Measurements from ENCODE around the gene NCBP2L.

The NCBP2L gene

DNA sequence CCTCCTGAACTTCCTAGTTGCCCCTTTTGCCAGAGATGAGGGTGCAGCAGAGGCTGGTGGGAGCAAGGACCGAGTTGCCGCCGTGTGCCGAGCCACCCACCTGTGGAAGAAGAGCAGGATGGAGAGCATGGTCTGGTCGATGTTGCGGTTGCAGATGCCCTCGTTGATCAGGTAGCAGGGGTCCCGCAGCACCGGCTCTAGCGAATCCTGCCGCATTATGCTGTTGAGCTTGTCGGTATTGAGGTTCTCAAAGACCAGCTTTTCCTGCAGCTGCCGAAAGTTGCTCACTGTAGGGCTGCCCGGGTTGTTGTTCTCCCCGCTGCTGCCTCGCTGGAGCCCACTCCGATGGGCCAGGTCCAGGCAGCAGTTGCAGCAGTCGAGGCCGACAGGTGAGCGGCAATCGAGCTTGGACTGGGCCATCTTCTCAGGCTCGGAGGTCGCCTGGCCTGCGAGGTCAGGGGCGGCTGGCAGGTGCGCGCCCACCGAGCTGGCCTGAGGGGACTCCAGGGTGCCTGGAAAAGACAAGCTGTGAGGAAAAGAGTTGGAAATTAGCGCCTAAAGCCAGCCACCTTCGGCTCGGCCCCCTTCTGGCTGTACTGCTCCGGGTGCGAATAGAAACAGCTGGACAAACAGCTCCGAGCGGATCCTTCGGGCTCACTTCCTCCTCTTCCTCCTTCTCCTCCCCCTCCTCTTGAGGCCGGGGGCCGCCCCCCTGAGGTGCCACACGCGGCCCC, 2.4 kb upstream of the NCBP2L start:
- DNase-seq (ENCODE audit: insufficient read length, low spot score) = no peak
- no peak for FAIRE-seq
- TF ChIP-seq, protein P1, sequence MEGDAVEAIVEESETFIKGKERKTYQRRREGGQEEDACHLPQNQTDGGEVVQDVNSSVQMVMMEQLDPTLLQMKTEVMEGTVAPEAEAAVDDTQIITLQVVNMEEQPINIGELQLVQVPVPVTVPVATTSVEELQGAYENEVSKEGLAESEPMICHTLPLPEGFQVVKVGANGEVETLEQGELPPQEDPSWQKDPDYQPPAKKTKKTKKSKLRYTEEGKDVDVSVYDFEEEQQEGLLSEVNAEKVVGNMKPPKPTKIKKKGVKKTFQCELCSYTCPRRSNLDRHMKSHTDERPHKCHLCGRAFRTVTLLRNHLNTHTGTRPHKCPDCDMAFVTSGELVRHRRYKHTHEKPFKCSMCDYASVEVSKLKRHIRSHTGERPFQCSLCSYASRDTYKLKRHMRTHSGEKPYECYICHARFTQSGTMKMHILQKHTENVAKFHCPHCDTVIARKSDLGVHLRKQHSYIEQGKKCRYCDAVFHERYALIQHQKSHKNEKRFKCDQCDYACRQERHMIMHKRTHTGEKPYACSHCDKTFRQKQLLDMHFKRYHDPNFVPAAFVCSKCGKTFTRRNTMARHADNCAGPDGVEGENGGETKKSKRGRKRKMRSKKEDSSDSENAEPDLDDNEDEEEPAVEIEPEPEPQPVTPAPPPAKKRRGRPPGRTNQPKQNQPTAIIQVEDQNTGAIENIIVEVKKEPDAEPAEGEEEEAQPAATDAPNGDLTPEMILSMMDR (IDR thresholded peaks at IDR 0.05; ENCODE audit: insufficient read depth, missing control alignments) = no peak

DNA sequence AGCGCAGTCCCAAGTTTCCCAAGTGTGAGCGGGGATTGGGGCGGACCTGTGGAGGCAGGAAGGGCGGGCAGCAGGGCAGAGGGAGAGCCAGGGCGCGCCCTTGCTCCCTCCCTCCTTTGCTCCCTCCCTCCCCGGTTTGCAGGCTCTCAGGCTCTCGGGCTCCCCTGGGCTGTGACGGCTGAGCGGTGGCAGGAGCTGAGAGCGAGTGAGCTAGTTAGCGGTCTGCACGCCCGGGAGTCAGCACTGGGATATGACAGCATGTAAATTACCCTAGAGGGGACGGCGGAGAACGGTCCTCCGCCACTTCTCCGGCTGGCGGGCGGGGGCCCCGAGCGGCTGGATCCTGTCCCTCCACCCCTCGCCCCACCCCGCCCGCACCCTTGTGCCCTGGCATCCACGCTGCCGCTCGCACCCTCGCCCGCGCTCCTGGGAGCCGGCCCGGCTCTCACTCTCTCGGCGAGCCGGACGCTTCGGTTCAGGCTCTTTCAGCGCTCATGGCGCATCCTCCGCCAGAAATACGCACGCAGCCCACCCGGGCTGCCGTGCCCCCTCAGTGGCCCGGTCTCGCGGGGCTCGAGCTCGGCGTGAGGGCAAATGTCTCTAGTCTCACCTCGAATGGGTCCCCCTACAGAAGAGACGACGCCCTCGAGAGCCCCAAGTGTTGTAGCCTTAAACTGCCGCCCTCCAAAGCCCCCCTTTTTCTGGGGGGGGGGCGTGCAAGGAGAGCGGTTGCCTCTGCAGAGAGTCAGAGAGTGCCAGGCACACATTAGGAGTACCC, 1.6 kb upstream of the NCBP2L start, which contains the start of gene TSC22D3:
Gene TSC22D3 (minus strand): TSS at position 54 of the 778 bp plus-strand sequence. CDS start 368 bp downstream, outside the sequence.
- TF ChIP-seq, protein P1 (IDR thresholded peaks at IDR 0.05; ENCODE audit: insufficient read depth, missing control alignments) = no peak
- FAIRE-seq = no peak
- peak; percentile 29 for DNase-seq (ENCODE audit: insufficient read length, low spot score)

DNA sequence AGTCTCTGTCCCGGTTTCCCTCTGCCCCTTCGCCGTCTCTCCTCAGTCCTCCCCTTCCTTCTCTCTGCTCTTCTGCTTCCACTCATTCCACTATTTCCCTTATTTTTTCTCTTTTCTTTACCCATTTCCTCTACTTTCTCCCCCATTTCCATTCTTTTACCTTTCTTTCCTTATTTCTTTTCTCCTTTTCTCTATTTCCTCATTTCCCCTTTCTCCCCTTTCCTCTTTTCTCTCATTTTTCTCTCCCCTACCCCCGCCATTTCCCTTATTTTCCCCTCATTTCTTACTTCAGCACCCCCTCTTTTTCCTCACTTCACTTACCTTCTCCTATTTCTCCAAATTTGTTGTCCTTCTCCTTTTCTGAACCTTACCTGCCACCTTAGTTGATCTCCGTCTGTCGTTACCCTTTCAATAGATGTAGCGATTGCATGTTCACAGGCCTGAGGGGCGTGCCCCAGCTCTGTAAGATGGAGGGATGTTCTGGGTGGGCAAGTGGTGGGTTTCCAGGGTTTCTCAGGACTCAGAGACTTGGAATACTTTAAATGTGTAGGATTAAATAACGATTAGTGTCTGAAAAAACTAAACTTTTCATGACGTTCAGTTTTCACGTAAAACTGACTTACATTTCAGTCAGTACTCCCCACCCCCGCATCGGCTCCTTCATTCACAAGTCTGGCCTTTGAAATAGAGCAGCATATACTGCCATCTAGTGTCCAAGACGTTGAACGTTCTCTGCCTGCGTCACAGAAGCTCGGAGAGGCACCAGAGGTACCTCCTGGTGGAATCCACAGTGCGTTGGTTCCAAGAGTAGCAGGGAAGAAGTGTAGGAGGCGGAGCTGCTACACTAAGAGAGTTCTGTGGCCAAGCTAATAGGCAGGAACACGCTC, 641 bp upstream of the NCBP2L start:
- DNase-seq (ENCODE audit: insufficient read length, low spot score) = no peak
- TF ChIP-seq, protein P1 (IDR thresholded peaks at IDR 0.05; ENCODE audit: insufficient read depth, missing control alignments) = peak; percentile 60
- FAIRE-seq = peak; percentile 88

- DNase-seq (ENCODE audit: insufficient read length, low spot score) (no peak), FAIRE-seq (no peak)
- TF ChIP-seq, protein P1 (IDR thresholded peaks at IDR 0.05; ENCODE audit: insufficient read depth, missing control alignments) = no peak
Observed at GRCh38 chrX:107780525-107780924, 3.0 kb downstream of the NCBP2L start.

- no peak for DNase-seq (ENCODE audit: insufficient read length, low spot score)
- TF ChIP-seq, protein P1 (IDR thresholded peaks at IDR 0.05; ENCODE audit: insufficient read depth, missing control alignments) = no peak
- no peak for FAIRE-seq
Observed at GRCh38 chrX:107787827-107788226, 10.3 kb downstream of the NCBP2L start.

DNA sequence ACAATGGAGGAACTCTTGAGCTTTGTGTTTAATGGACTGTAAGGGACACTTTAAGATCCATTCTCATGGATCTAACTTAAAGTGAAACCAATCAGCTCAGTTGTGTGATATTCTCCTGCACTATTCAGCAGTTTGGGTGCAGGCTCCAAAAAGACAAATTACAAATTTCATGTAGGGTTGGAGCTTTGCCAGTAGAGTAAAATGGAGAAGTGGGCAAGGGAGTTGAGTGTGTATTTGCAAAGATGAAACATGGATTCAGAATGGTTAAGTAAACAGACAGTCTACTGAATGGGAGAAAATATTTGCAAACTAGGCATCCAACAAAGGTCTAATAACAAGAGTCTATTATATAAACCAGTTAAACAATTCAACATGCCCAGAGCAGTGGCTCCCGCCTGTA, 26.9 kb downstream of the NCBP2L start:
- FAIRE-seq (no peak), DNase-seq (ENCODE audit: insufficient read length, low spot score) (no peak)
- TF ChIP-seq, protein P1 (IDR thresholded peaks at IDR 0.05; ENCODE audit: insufficient read depth, missing control alignments) = no peak

All from D721Med (cell line).